ENCODE measurements around the gene VIL1. TPM values are rescaled to one million over a fixed set of nuclear protein-coding genes. Genes with fewer than 3 reads are reported as not detected.

VIL1 gene
- total and polyA plus RNA-seq, 2 of the 8 experiments (the other 6 are each of a cell fraction or from before 2014, with no cell fraction given): 6.2 to 7.0 TPM

GRCh38 chr2:218399391-218400166 is 19.3 kb upstream of the VIL1 start, which contains the start of gene CTDSP1 (continued):
- no peak for TF ChIP-seq CHD7 (IDR thresholded peaks at IDR 0.05; ENCODE audit: insufficient replicate concordance, low read length)
- no peak for TF ChIP-seq KDM5A (IDR thresholded peaks at IDR 0.05; ENCODE audit: low read length)
- no peak for TF ChIP-seq POU5F1 (IDR thresholded peaks at IDR 0.05; ENCODE audit: low read depth, low read length)
- no peak for TF ChIP-seq TAF7 (optimal IDR thresholded peaks at IDR 0.05; ENCODE audit: borderline replicate concordance, low read depth, low read length)
- peak; percentile 81; the same call in 1 of the 2 replicates for TF ChIP-seq SP4 (IDR thresholded peaks at IDR 0.05; ENCODE audit: low read length)
- peak; percentile 47; the same call in 1 of the 2 replicates for TF ChIP-seq TEAD4 (IDR thresholded peaks at IDR 0.05; ENCODE audit: low read depth, low read length)
- no peak for TF ChIP-seq CBX8 (IDR thresholded peaks at IDR 0.05; ENCODE audit: borderline replicate concordance, low read depth, low read length)
- TF ChIP-seq BCL11A (IDR thresholded peaks at IDR 0.05; ENCODE audit: low read depth in 2 of 2, low read length in 2 of 2): no peak
- TF ChIP-seq FOSL1 (IDR thresholded peaks at IDR 0.05; ENCODE audit: insufficient read depth, low read depth, low read length): no peak
- no peak for TF ChIP-seq BRCA1 (IDR thresholded peaks at IDR 0.05; ENCODE audit: low read depth, low read length)
- no peak for TF ChIP-seq CHD2 (IDR thresholded peaks at IDR 0.05; ENCODE audit: low read length)
